ENCODE data around the gene SPAG6. TPM values are rescaled to one million over a fixed set of nuclear protein-coding genes. Genes with fewer than 3 reads are reported as not detected.

Gene SPAG6
- total RNA-seq, 1 donor from 2014 or later = not detected

DNA sequence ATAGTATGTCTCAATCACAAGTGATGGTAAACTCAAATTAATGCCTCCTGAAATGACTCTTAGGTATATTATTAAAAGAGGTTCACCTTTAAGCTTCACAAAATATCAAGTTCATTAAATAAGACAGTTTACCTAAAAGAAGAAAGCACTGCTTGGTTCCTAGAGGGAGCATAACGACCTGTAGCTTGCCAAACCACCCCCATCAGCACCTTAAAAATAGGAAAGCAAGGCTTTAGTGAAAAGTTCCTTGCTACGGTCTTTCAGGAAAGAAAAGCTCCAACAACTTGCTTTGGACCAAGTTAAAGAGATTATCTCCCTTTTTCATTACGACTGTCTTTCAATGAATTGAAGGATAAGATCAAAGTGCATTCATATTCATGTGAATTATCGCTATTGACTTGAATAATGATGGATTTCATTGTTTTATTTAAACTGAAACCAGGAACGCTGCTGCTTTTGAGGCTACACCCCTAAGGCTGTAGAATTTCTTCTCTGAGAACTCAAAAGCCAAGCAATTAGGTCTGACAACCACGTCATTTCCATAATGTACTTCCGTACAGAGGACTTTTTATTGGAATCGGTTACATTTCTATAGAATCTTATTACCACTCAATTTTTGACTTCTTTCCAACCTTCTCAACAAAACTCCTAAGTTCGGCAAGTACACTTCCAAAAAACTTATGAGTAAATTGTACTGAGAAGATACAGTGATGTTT, 7.0 kb upstream of the SPAG6 start:
- peaks cover 73% of the 10 kb centered on the region for H3K27me3 Mint-ChIP-seq (ENCODE audit: unreplicated experiment)
- TF ChIP-seq, protein P1, sequence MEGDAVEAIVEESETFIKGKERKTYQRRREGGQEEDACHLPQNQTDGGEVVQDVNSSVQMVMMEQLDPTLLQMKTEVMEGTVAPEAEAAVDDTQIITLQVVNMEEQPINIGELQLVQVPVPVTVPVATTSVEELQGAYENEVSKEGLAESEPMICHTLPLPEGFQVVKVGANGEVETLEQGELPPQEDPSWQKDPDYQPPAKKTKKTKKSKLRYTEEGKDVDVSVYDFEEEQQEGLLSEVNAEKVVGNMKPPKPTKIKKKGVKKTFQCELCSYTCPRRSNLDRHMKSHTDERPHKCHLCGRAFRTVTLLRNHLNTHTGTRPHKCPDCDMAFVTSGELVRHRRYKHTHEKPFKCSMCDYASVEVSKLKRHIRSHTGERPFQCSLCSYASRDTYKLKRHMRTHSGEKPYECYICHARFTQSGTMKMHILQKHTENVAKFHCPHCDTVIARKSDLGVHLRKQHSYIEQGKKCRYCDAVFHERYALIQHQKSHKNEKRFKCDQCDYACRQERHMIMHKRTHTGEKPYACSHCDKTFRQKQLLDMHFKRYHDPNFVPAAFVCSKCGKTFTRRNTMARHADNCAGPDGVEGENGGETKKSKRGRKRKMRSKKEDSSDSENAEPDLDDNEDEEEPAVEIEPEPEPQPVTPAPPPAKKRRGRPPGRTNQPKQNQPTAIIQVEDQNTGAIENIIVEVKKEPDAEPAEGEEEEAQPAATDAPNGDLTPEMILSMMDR (IDR thresholded peaks at IDR 0.05) = no peak
- H3K4me1 Mint-ChIP-seq (ENCODE audit: unreplicated experiment) = peaks cover 22% of the 10 kb centered on the region
- no peak overlapping the region for H3K4me3 Mint-ChIP-seq (ENCODE audit: unreplicated experiment)
- peaks cover 4% of the 10 kb centered on the region for H3K9me3 Mint-ChIP-seq (ENCODE audit: unreplicated experiment)
- no peak overlapping the region for H3K27ac Mint-ChIP-seq (ENCODE audit: unreplicated experiment)
- no peak for DNase-seq (ENCODE audit: extremely low spot score, unreplicated experiment)
- peaks cover 2% of the 10 kb centered on the region for H3K36me3 Mint-ChIP-seq (ENCODE audit: unreplicated experiment)

- Mint-ChIP-seq H3K4me1 (ENCODE audit: unreplicated experiment) (peaks cover 19% of the 10 kb centered on the region), H3K27ac (ENCODE audit: unreplicated experiment) (no peak overlapping the region), H3K4me3 (ENCODE audit: unreplicated experiment) (no peak overlapping the region), H3K36me3 (ENCODE audit: unreplicated experiment) (peaks cover 2% of the 10 kb centered on the region), H3K27me3 (ENCODE audit: unreplicated experiment) (peaks cover 73% of the 10 kb centered on the region), H3K9me3 (ENCODE audit: unreplicated experiment) (no peaks in the 10 kb centered on the region)
- no peak for DNase-seq (ENCODE audit: extremely low spot score, unreplicated experiment)
- TF ChIP-seq, protein P1 (IDR thresholded peaks at IDR 0.05) = no peak
Measured at GRCh38 chr10:22338931-22339330, 6.4 kb upstream of the SPAG6 start.

DNA sequence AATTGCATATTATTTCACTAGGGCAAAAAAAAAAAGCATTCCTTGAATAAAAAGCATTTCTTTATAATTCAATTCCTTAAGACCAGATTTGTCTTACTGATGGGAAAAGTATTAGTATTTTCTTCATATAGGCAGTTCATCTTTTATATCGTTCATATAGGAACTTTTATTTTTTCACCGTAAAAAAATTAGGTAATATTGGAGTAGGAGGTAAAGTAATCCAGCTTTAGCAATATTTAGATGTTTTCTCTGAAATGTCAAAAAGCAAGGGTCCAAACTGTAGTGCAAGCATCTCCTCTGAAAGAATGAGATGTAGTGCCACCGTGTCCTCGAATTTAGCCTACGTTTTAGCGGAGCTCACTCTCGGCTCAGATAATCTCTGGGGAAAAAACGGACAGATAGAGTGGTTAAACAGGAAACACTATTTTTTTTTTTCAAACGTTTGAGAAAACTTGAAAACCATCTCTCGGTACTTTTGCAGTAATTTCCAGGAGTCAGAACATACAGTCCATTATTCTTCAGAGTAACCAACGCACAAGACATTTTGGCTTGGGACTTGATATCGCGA, 5.5 kb upstream of the SPAG6 start:
- Mint-ChIP-seq H3K4me3 (ENCODE audit: unreplicated experiment) (peak overlapping the region; percentile 86), H3K4me1 (ENCODE audit: unreplicated experiment) (peaks cover 19% of the 10 kb centered on the region), H3K27ac (ENCODE audit: unreplicated experiment) (peak overlapping the region; percentile 90), H3K27me3 (ENCODE audit: unreplicated experiment) (peaks cover 81% of the 10 kb centered on the region), H3K36me3 (ENCODE audit: unreplicated experiment) (peaks cover 2% of the 10 kb centered on the region), H3K9me3 (ENCODE audit: unreplicated experiment) (no peaks in the 10 kb centered on the region)
- TF ChIP-seq, protein P1 (IDR thresholded peaks at IDR 0.05) = no peak
- no peak for DNase-seq (ENCODE audit: extremely low spot score, unreplicated experiment)

GRCh38 chr10:22340329-22341189, 4.7 kb upstream of the SPAG6 start:
- Mint-ChIP-seq H3K9me3 (ENCODE audit: unreplicated experiment) (no peaks in the 10 kb centered on the region), H3K4me3 (ENCODE audit: unreplicated experiment) (peak overlapping the region; percentile 86), H3K27ac (ENCODE audit: unreplicated experiment) (peak overlapping the region; percentile 90), H3K4me1 (ENCODE audit: unreplicated experiment) (peaks cover 13% of the 10 kb centered on the region), H3K27me3 (ENCODE audit: unreplicated experiment) (peaks cover 77% of the 10 kb centered on the region), H3K36me3 (ENCODE audit: unreplicated experiment) (peaks cover 2% of the 10 kb centered on the region)
- TF ChIP-seq, protein P1 (IDR thresholded peaks at IDR 0.05) = no peak
- DNase-seq (ENCODE audit: extremely low spot score, unreplicated experiment) = peak; percentile 92
